GM18502 (cell line): ENCODE data around the gene TMC6.
"Not testable (repeated sequence)": the region's sequence is repeated elsewhere in the genome, so short reads cannot be mapped to it uniquely, and the experiment has no call there.

ENCODE experiments used
- ATAC-seq: cut with Tn5 transposase; IDR thresholded peaks from one replicate; pipeline ENCODE4 v1.9.1; 2021; ENCODE audit warnings: mild to moderate bottlenecking; ENCODE audit not compliant: unreplicated experiment, poor library complexity

Gene TMC6

GRCh38 chr17:78154903-78155811 lies 26.6 kb upstream of the TMC6 start:
- peak; percentile 57 for ATAC-seq

DNA sequence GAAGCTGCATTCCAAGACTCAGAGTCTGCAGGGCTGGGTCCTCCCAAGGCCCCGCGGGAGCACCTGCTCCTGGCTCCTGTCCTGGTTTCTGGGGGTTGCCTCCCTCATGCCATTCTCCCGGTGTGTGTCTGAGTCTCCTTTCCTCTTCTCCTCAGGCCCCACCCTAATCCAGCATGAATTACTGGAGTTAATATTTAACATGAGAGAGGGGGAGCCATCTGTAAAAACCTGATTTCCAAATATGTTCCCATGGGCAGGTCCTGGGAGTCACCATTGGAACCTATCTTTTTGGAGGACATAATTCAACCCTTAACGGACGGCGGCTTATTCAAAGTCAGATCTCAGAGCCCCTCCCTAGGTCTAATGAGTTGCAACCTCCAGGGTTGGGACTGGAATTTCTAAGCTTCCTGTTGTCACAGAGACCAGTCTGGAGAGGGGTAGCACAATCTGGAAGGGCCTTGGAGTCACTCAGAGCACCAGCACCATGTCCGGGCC lies 23.0 kb upstream of the TMC6 start:
- ATAC-seq, result no peak

GRCh38 chr17:78148286-78149016 lies 19.9 kb upstream of the TMC6 start:
- ATAC-seq, result no peak

- no peak for ATAC-seq
These were observed 18.9 kb upstream of the TMC6 start for GRCh38 chr17:78147315-78147998.

DNA sequence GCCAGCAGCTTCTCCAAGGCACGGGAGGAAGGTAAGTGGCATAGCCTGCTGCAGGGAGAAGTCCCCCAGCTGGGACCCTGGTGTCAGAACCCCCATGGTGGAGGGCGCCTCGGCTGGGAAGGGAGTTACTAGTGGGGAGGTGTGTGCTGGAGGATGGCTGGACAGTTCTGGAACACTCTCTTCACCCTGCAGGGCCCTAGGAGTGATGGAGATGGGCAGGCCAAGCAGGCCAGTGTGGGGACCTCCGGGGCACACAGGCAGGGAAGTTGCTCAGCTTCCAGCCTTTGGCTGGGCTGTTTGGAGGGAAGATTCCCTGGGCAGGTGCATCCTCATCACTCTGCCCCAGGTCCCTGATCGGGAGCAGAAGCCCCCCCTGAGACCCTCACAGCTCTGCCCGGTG lies 18.3 kb upstream of the TMC6 start:
- no peak for ATAC-seq

DNA sequence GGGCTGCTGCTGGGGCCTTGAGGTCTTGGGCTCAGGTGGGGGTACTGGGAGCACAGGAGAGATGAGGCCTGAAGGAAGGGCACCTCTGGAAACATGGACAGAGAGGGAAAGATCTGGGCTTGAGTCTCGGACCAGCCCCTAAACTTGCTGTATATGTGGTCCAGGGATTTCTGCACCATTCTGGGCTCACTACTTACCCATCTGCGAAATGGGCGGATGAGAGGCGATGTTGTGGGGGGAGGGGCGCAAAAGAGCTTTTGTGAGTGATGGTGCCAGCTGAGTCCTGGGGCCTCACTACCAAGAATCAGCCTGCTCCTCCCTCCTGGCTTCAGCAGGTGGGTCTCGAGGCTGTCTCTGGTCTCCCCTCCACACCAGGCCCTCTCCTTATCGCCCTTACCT lies 17.9 kb upstream of the TMC6 start:
- ATAC-seq, result no peak

- no peak for ATAC-seq
These were observed 16.4 kb upstream of the TMC6 start for GRCh38 chr17:78144736-78145641.

- no peak for ATAC-seq
These were observed 15.7 kb upstream of the TMC6 start for GRCh38 chr17:78144147-78144719.

- no peak for ATAC-seq
These were observed 14.9 kb upstream of the TMC6 start for GRCh38 chr17:78143214-78144146.

- no peak for ATAC-seq
These were observed 13.7 kb upstream of the TMC6 start for GRCh38 chr17:78142119-78142861.

DNA sequence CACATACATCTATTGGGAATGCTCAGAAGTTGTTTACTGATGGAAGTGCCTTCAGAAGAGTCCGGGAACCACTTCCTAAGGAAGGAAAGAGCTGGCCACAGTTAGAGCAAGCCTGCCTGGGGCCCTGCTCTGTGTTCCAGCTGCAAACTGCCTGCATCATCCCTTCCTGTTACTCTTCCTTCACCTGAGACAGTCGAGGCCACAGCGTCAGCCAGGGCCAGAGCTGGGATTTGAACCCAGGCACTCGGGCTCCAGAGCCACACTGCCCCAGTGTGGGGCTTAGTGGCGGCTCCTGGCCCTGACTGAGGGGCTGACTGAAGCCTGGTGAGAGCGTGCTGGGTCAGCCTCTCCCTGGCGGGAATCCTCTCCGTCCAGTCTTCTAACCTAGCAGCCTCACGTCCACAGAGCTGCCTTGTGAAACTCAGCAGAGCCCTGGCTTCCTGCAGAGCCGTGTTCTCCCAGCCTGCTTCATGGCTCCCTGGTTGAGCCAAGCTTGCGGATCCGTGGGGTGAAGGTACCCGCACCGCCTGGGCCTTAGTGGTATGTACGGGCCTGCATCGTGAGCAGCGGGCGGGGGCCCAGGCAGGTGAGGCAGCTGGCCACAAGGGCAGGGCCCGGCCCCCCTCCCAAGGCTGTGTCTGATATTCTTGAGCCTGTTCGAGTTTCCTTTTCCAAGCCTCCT lies 13.0 kb upstream of the TMC6 start:
- ATAC-seq, result no peak

DNA sequence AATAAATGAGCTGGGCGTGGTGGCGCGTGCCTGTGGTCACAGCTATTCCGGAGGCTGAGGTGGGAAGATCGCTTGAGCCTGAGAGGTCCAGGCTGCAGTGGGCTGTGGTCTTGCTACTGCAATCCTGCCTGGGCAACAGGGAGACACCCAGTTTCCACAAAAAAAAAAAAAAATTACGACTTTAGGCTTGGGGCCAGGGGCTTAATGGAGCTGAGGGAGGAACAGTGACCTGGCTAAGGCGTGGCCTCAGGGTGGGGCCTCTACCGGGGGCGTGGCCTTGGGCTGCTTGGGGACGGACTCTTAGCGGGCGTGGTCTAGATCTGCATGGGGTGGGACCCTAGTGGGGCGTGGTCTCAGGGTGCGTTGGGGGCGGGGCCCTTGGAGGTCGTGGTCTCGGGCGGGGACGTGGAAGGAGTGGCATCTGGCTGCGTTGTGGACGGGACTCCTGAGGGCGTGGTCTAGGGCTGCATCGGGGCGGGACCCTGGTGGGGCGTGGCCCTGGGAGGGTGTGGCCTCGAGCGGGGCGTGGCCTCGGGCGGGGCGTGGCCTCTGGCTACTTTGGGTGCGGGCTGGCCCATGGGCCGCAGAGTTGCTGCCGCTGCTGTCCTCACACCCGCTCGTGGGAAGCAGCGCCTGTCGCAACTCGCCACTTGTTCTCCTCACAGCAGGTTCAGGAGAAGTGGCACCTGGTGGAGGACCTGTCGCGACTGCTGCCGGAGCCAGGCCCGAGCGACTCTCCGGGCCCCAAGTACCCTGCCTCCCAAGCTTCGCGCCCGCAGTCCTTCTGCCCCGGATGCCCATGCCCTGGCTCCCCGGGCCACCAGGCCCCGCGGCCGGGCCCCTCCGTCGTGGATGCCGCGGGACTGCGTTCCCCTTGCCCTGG lies 11.9 kb upstream of the TMC6 start:
- ATAC-seq, result peak; percentile 82

DNA sequence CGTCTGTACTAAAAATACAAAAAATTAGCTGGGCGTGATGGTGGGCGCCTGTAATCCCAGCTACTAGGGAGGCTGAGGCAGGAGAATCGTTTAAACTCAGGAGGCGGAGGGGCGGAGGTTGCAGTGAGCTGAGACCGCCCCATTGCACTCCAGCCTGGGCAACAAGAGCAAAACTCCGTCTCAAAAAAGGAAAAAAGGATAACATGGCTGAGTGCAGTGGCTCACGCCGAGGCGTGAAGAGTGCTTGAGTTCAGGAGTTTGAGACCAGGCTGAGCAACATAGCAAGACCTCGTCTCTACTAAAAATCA lies 11.3 kb upstream of the TMC6 start:
- not testable (repeated sequence) for ATAC-seq

- no peak for ATAC-seq
These were observed 9.9 kb upstream of the TMC6 start for GRCh38 chr17:78138204-78139060.

GRCh38 chr17:78137392-78138203 lies 9.0 kb upstream of the TMC6 start:
- no peak for ATAC-seq
